Naive thymus-derived CD4-positive, alpha-beta T cell (primary cell): ENCODE measurements around the gene KCNIP4. TPM values are rescaled to one million over a fixed set of nuclear protein-coding genes. Genes with fewer than 3 reads are reported as not detected.

Source experiments
- ATAC-seq: fragments of 150-1000 bp; cut with Tn5 transposase; 2 replicates; pipeline ENCODE4 v1.10.0; 2021; ENCODE audit warnings: mild to moderate bottlenecking, moderate library complexity
- CTCF ChIA-PET: fragments of 350-600 bp; sonication (Branson Sonifier 250); formaldehyde crosslinking; loops from one replicate; lab custom pipeline; 2021; ENCODE audit warnings: antibody characterized with exemption; lab: Charles Lee
- POLR2A ChIA-PET: fragments of 350-600 bp; sonication (Branson Sonifier 250); formaldehyde crosslinking; loops from one replicate; lab custom pipeline; 2021; ENCODE audit warnings: antibody characterized with exemption, inconsistent platforms; lab: Charles Lee
- DNase-seq, 9 donors: peaks; one replicate each; pipeline versions ENCODE4 v3.0.0 to v3.0.0-alpha.2; 2020 to 2022; ENCODE audit warnings: mixed read lengths in 1 of 9
- H3K27ac ChIP-seq: one replicate; pipeline ENCODE4 v1.7.0; 2013; ENCODE audit warnings: mild to moderate bottlenecking, low read depth, low read length, moderate library complexity
- H3K27me3 ChIP-seq, 2 donors: one replicate each; pipeline ENCODE4 v1.7.0; 2013; ENCODE audit warnings: low read length in 2 of 2, mild to moderate bottlenecking in 2 of 2, moderate library complexity in 2 of 2; ENCODE audit not compliant: control insufficient read depth in 2 of 2, insufficient read depth in 2 of 2
- H3K36me3 ChIP-seq, 3 experiments: 1 replicate in 2 of 3; 2 replicates in 1 of 3; pipeline ENCODE4 v1.7.0; 2013; ENCODE audit warnings: low read length in 3 of 3, mild to moderate bottlenecking in 3 of 3, moderate library complexity in 1 of 3; ENCODE audit not compliant: insufficient read depth in 3 of 3, control insufficient read depth in 2 of 3
- H3K4me1 ChIP-seq, 2 donors: one replicate each; pipeline ENCODE4 v1.7.0; 2013; ENCODE audit warnings: low read length in 2 of 2, mild to moderate bottlenecking in 2 of 2, moderate library complexity in 1 of 2; ENCODE audit not compliant: control insufficient read depth in 2 of 2, insufficient read depth in 2 of 2
- H3K4me3 ChIP-seq: 2 replicates; pipeline ENCODE4 v1.7.0; 2013; ENCODE audit warnings: mild to moderate bottlenecking, low read length
- H3K9me3 ChIP-seq, 3 experiments: 1 replicate in 2 of 3; 2 replicates in 1 of 3; pipeline ENCODE4 v1.7.0; 2013; ENCODE audit warnings: low read length in 3 of 3; ENCODE audit not compliant: control insufficient read depth in 2 of 3
- H3K27ac Mint-ChIP-seq, 9 donors: one replicate each; pipeline ENCODE4 v1.8.0; 2020 to 2022; ENCODE audit warnings: mixed read lengths in 9 of 9, mild to moderate bottlenecking in 8 of 9, moderate library complexity in 5 of 9, inconsistent platforms in 2 of 9
- H3K27me3 Mint-ChIP-seq, 5 donors: one replicate each; pipeline ENCODE4 v1.8.0; 2021 to 2022; ENCODE audit warnings: mixed read lengths in 5 of 5, mild to moderate bottlenecking in 1 of 5
- H3K36me3 Mint-ChIP-seq, 5 donors: one replicate each; pipeline ENCODE4 v1.8.0; 2020 to 2022; ENCODE audit warnings: mixed read lengths in 5 of 5, mild to moderate bottlenecking in 3 of 5, inconsistent platforms in 1 of 5
- H3K4me1 Mint-ChIP-seq, 7 donors: one replicate each; pipeline ENCODE4 v1.8.0; 2020 to 2022; ENCODE audit warnings: mixed read lengths in 7 of 7, mild to moderate bottlenecking in 3 of 7, inconsistent platforms in 1 of 7
- H3K4me3 Mint-ChIP-seq, 10 donors: one replicate each; pipeline ENCODE4 v1.8.0; 2020 to 2022; ENCODE audit warnings: mild to moderate bottlenecking in 10 of 10, mixed read lengths in 10 of 10, moderate library complexity in 6 of 10, inconsistent platforms in 2 of 10
- H3K9me3 Mint-ChIP-seq, 11 donors: one replicate each; pipeline ENCODE4 v1.8.0; 2020 to 2022; ENCODE audit warnings: mixed read lengths in 11 of 11, mild to moderate bottlenecking in 4 of 11, inconsistent platforms in 1 of 11, moderate library complexity in 1 of 11
- intact Hi-C, 2 donors: fragments of 100-400 bp; cut with micrococcal nuclease; formaldehyde crosslinking; loops; one replicate each; pipeline ENCODE4 v1.15.1; 2023
- polyA plus RNA-seq, 2 donors: library from polyadenylated mRNA; unstranded; fragments of 300-500 nt; fragmentation: Illumina TruSeq; gene quantifications; one replicate each; pipeline ENCODE4 v1.2.3, GENCODE V29; 2021
- total RNA-seq, 6 experiments: library from RNA in 5 of 6; stranded (reverse) in 5 of 6; gene quantifications; 1 replicate in 5 of 6; 2 replicates in 1 of 6; pipeline ENCODE4 v1.2.3 and lab custom pipeline; 2021 to 2026

The KCNIP4 gene
- total and polyA plus RNA-seq, 7 experiments from 2014 or later = 0.29 TPM; not detected in 6

DNA sequence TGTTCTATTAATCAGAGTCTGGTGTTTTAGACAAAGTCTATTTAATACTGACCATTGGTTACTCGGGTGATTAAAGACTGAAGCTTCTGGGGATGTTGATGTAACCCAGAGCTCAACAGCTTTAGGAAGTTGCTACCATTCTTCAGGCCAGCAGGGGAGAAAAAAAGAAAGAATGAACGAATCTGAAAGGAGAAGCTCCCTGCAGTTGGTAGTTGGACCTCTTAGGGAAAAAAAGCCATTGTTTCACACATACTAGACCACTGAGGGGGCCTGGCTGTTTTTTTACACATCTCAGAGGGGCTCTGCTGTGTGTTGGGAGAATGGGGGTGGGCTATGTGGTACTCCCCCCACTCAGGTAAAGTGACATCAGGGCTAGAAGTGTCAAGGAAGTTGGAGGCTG lies 378.9 kb downstream of the KCNIP4 start:
- Mint-ChIP-seq H3K4me3 (no peak overlapping the region), H3K27ac (no peak overlapping the region), H3K9me3 (peaks cover 0 to 8% (median 2%) of the 10 kb centered on the region in 11 donors), H3K4me1 (no peaks in the 10 kb centered on the region), H3K27me3 (no peaks in the 10 kb centered on the region), H3K36me3 (no peaks in the 10 kb centered on the region)
- no peaks in the 10 kb centered on the region for H3K4me1 ChIP-seq
- no peak overlapping the region for H3K27ac ChIP-seq
- intact Hi-C loops = no loop called here
- no peaks in the 10 kb centered on the region for H3K27me3 ChIP-seq
- no peaks in the 10 kb centered on the region for H3K36me3 ChIP-seq
- DNase-seq = no peak
- CTCF ChIA-PET = no interaction called here
- no peaks in the 10 kb centered on the region for H3K9me3 ChIP-seq
- POLR2A ChIA-PET = no interaction called here
- no peak overlapping the region for H3K4me3 ChIP-seq
- no peak for ATAC-seq

DNA sequence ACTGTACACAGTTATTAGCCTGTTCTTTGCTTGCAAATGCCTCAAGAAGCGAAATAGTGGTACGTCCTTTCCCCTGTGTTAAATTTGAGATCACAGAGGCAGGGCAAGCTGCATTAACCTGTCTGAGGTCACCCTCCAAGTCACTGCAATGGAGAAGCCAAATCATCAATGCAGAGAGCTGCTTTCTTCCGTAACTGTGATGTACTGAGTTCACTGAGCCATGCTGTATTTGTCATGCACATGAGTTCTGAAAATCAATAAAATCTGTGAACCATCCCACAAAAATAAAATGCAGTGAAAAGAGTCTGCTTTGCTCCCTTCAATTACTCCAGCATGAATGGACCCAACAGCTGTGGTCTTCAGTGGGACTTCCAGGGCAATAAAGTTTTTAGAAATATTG lies 393.5 kb downstream of the KCNIP4 start:
- Mint-ChIP-seq H3K4me3 (no peak overlapping the region), H3K4me1 (no peaks in the 10 kb centered on the region), H3K27ac (no peak overlapping the region), H3K27me3 (peaks cover 0 to 5% (median 0%) of the 10 kb centered on the region in 5 donors), H3K36me3 (no peaks in the 10 kb centered on the region), H3K9me3 (peaks cover 0 to 10% (median 2%) of the 10 kb centered on the region in 11 donors)
- POLR2A ChIA-PET = no interaction called here
- no peaks in the 10 kb centered on the region for H3K9me3 ChIP-seq
- no peaks in the 10 kb centered on the region for H3K36me3 ChIP-seq
- H3K27ac ChIP-seq = no peak overlapping the region
- no peak for DNase-seq
- H3K27me3 ChIP-seq = no peaks in the 10 kb centered on the region
- intact Hi-C loops = no loop called here
- no peaks in the 10 kb centered on the region for H3K4me1 ChIP-seq
- CTCF ChIA-PET = no interaction called here
- no peak for ATAC-seq
- H3K4me3 ChIP-seq = no peak overlapping the region

DNA sequence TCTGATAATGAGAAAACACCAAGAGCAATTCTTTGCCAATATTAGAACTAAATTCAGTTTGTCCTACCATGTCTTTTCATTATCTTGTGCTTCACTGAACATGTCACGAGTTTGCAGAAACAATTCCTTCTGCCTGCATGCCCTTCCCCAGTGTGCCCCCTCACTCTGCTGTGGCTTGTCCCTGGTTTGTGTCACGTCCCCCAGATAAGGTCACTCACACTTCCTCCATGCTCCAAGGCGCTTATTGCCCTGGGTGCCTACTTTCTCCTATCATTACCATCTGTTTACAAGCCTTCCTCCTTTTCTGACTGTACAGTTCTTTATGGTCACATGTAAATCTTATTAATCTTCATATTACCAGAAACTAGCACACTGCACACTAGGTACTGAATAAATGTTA lies 394.1 kb downstream of the KCNIP4 start:
- intact Hi-C loops = no loop called here
- Histone ChIP-seq H3K4me1 (no peaks in the 10 kb centered on the region), H3K27ac (no peak overlapping the region), H3K36me3 (no peaks in the 10 kb centered on the region), H3K9me3 (no peaks in the 10 kb centered on the region), H3K27me3 (no peaks in the 10 kb centered on the region), H3K4me3 (no peak overlapping the region)
- Mint-ChIP-seq H3K9me3 (peaks cover 0 to 5% (median 2%) of the 10 kb centered on the region in 11 donors), H3K27ac (no peak overlapping the region), H3K4me1 (no peaks in the 10 kb centered on the region), H3K27me3 (peaks cover 0 to 5% (median 0%) of the 10 kb centered on the region in 5 donors), H3K36me3 (no peaks in the 10 kb centered on the region), H3K4me3 (no peak overlapping the region)
- ChIA-PET CTCF (no interaction called here), POLR2A (no interaction called here)
- ATAC-seq = no peak
- no peak for DNase-seq

DNA sequence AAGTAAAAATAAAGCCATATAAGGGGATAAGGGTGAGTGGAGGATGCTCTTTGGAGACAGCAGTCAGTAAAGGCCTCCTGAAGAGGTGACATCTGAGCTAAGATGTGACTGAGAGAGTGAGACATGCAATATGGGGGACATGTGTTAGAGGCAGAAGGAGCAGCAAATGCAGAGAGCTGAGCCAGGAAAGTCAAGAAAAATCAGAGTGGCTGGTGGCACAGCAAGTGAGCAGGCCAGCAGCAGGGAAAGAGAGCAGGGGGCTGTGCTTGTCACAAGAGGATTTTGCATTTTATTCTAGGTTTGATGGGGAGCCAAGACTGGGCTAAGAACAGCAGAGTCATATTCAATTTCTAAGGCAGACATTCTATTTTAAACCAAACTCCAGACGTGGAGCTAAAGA lies 394.5 kb downstream of the KCNIP4 start:
- Histone ChIP-seq H3K4me1 (no peaks in the 10 kb centered on the region), H3K27me3 (no peaks in the 10 kb centered on the region), H3K27ac (no peak overlapping the region), H3K36me3 (no peaks in the 10 kb centered on the region), H3K4me3 (no peak overlapping the region), H3K9me3 (no peaks in the 10 kb centered on the region)
- no peaks in the 10 kb centered on the region for H3K36me3 Mint-ChIP-seq
- peaks cover 0 to 5% (median 2%) of the 10 kb centered on the region in 11 donors for H3K9me3 Mint-ChIP-seq
- POLR2A ChIA-PET = no interaction called here
- no peak for ATAC-seq
- no peak for DNase-seq
- H3K4me1 Mint-ChIP-seq = no peaks in the 10 kb centered on the region
- H3K4me3 Mint-ChIP-seq = no peak overlapping the region
- no peak overlapping the region for H3K27ac Mint-ChIP-seq
- CTCF ChIA-PET = no interaction called here
- intact Hi-C loops = no loop called here
- H3K27me3 Mint-ChIP-seq = peaks cover 0 to 5% (median 0%) of the 10 kb centered on the region in 5 donors

DNA sequence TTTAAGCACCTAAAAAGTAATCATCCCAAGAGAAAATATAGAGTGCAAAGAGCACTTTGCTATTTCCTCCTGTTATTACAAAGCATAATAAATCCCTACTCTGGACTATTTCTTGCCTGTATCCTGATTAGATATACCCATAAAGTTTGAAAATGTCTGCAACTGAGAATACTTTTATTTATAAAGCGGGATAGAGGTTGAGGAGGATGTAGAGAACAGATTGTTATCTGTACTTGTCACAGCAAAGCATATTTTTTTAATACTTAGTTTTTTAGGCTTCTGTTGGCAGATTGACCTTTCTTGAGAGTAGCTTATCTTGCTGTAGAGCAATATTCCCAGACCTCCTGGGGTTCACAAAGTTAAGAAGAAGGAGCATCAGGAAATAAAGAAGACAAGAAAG lies 396.1 kb downstream of the KCNIP4 start:
- H3K27ac Mint-ChIP-seq = no peak overlapping the region
- intact Hi-C loops = no loop called here
- Histone ChIP-seq H3K27ac (no peak overlapping the region), H3K4me1 (no peaks in the 10 kb centered on the region), H3K9me3 (no peaks in the 10 kb centered on the region), H3K27me3 (no peaks in the 10 kb centered on the region), H3K4me3 (no peak overlapping the region), H3K36me3 (no peaks in the 10 kb centered on the region)
- ChIA-PET POLR2A (no interaction called here), CTCF (no interaction called here)
- DNase-seq = no peak
- no peaks in the 10 kb centered on the region for H3K4me1 Mint-ChIP-seq
- H3K27me3 Mint-ChIP-seq = peaks cover 0 to 5% (median 0%) of the 10 kb centered on the region in 5 donors
- no peak for ATAC-seq
- peaks cover 0 to 4% (median 0%) of the 10 kb centered on the region in 11 donors for H3K9me3 Mint-ChIP-seq
- no peak overlapping the region for H3K4me3 Mint-ChIP-seq
- H3K36me3 Mint-ChIP-seq = no peaks in the 10 kb centered on the region

DNA sequence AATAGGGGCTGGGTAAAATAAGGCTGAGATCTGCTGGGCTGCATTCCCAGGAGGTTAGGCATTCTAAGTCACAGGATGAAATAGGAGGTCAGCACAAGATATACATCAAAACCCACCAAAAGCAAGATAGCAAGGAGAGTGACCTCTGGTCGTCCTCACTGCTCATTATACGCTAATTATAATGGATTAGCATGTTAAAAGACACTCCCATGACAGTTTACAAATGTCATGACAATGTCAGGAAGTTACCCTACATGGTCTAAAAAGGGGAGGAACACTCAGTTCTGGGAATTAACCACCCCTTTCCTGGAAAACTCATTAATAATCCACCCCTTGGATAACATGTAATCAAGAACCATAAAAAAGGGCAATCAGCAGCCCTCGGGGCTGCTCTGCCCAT lies 403.6 kb downstream of the KCNIP4 start:
- Mint-ChIP-seq H3K27me3 (no peaks in the 10 kb centered on the region), H3K4me1 (peaks cover 0 to 2% (median 0%) of the 10 kb centered on the region in 7 donors), H3K4me3 (no peak overlapping the region), H3K9me3 (peaks cover 0 to 14% (median 3%) of the 10 kb centered on the region in 11 donors), H3K36me3 (no peaks in the 10 kb centered on the region), H3K27ac (no peak overlapping the region)
- H3K4me3 ChIP-seq = no peak overlapping the region
- no peaks in the 10 kb centered on the region for H3K27me3 ChIP-seq
- intact Hi-C loops = no loop called here
- no peak for DNase-seq
- CTCF ChIA-PET = no interaction called here
- no peaks in the 10 kb centered on the region for H3K9me3 ChIP-seq
- H3K36me3 ChIP-seq = no peaks in the 10 kb centered on the region
- ATAC-seq = no peak
- H3K27ac ChIP-seq = no peak overlapping the region
- POLR2A ChIA-PET = no interaction called here
- H3K4me1 ChIP-seq = no peaks in the 10 kb centered on the region

DNA sequence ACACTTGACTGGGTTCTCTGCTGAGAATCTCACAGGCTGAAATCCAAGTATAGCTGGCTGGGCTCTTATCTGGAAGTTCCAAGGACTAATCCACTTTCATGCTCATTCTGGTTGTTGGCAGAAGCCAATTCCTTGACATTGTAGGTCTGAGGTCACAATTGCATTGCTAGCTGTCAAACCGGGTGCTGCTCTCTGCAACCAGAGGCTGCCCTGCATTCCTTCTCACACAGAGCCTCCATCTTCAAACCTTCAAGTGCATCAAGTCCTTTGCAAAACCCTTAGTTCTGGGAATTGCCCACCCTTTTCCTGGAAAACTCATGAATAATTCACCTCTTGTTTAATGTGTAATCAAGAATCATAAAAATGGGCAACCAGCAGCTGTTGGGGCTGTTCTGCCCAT lies 404.2 kb downstream of the KCNIP4 start:
- DNase-seq (no peak), ATAC-seq (no peak)
- ChIA-PET CTCF (no interaction called here), POLR2A (no interaction called here)
- H3K27ac ChIP-seq = no peak overlapping the region
- no peaks in the 10 kb centered on the region for H3K27me3 ChIP-seq
- intact Hi-C loops = no loop called here
- no peak overlapping the region for H3K27ac Mint-ChIP-seq
- no peak overlapping the region for H3K4me3 ChIP-seq
- no peaks in the 10 kb centered on the region for H3K36me3 Mint-ChIP-seq
- H3K27me3 Mint-ChIP-seq = no peaks in the 10 kb centered on the region
- peaks cover 0 to 14% (median 3%) of the 10 kb centered on the region in 11 donors for H3K9me3 Mint-ChIP-seq
- no peak overlapping the region for H3K4me3 Mint-ChIP-seq
- no peaks in the 10 kb centered on the region for H3K4me1 ChIP-seq
- no peaks in the 10 kb centered on the region for H3K36me3 ChIP-seq
- H3K4me1 Mint-ChIP-seq = peaks cover 0 to 2% (median 0%) of the 10 kb centered on the region in 7 donors
- no peaks in the 10 kb centered on the region for H3K9me3 ChIP-seq
